MCF 10A (cell line): ENCODE data around the gene PPARA. TPM values are rescaled to one million over a fixed set of nuclear protein-coding genes. Genes with fewer than 3 reads are reported as not detected.

Experiments used
- BruUV-seq: library from RNA; stranded (reverse); fragments of 400-500 nt; replicated peaks from 2 replicates; lab custom pipeline; 2021; lab: Mats Ljungman, UMichigan
- CTCF ChIA-PET: fragments of 300-600 bp; sonication (Branson Sonifier 250); formaldehyde crosslinking; extraction: SDS; loops from one replicate; lab custom pipeline; 2021; ENCODE audit warnings: antibody characterized with exemption, inconsistent platforms; lab: Yijun Ruan, JAX
- POLR2A ChIA-PET: fragments of 300-600, 350-650 bp; sonication (Branson Sonifier 250); formaldehyde crosslinking; extraction: SDS; loops from one replicate; lab custom pipeline; 2020; ENCODE audit warnings: antibody characterized with exemption, inconsistent platforms; lab: Yijun Ruan, JAX
- DNase-seq: peaks from one replicate; pipeline ENCODE4 v3.0.0-alpha.2; 2018; ENCODE audit not compliant: unreplicated experiment
- H3K27ac Mint-ChIP-seq: one replicate; pipeline ENCODE4 v1.8.0; 2022; ENCODE audit warnings: mild to moderate bottlenecking, low read depth, mixed read lengths; ENCODE audit not compliant: unreplicated experiment
- H3K27me3 Mint-ChIP-seq: one replicate; pipeline ENCODE4 v1.8.0; 2022; ENCODE audit warnings: mixed read lengths; ENCODE audit not compliant: insufficient read depth, unreplicated experiment
- H3K36me3 Mint-ChIP-seq: one replicate; pipeline ENCODE4 v1.8.0; 2022; ENCODE audit warnings: mild to moderate bottlenecking, moderate library complexity, mixed read lengths; ENCODE audit not compliant: insufficient read depth, unreplicated experiment
- H3K4me1 Mint-ChIP-seq: one replicate; pipeline ENCODE4 v1.8.0; 2022; ENCODE audit warnings: mixed read lengths; ENCODE audit not compliant: insufficient read depth, unreplicated experiment
- H3K4me3 Mint-ChIP-seq: one replicate; pipeline ENCODE4 v1.8.0; 2022; ENCODE audit warnings: mild to moderate bottlenecking, moderate library complexity, mixed read lengths; ENCODE audit not compliant: unreplicated experiment
- H3K9me3 Mint-ChIP-seq: one replicate; pipeline ENCODE4 v1.8.0; 2022; ENCODE audit warnings: mixed read lengths; ENCODE audit not compliant: unreplicated experiment
- intact Hi-C: fragments of 100-400 bp; cut with micrococcal nuclease; formaldehyde crosslinking; loops from 2 replicates; pipeline ENCODE4 v1.14.1; 2022
- total RNA-seq: library from RNA; stranded (reverse); gene quantifications from 2 replicates; pipeline ENCODE4 v1.2.3, GENCODE V29; 2022
- TF ChIP-seq, protein P1 (sequence below): fragments of 200-600 bp; IDR thresholded peaks from one replicate; pipeline ENCODE4 v1.8.0; 2022; ENCODE audit warnings: antibody characterized with exemption, mild to moderate bottlenecking; ENCODE audit not compliant: unreplicated experiment

Gene PPARA
- total RNA-seq, 1 experiment from 2014 or later = 8.0 TPM

DNA sequence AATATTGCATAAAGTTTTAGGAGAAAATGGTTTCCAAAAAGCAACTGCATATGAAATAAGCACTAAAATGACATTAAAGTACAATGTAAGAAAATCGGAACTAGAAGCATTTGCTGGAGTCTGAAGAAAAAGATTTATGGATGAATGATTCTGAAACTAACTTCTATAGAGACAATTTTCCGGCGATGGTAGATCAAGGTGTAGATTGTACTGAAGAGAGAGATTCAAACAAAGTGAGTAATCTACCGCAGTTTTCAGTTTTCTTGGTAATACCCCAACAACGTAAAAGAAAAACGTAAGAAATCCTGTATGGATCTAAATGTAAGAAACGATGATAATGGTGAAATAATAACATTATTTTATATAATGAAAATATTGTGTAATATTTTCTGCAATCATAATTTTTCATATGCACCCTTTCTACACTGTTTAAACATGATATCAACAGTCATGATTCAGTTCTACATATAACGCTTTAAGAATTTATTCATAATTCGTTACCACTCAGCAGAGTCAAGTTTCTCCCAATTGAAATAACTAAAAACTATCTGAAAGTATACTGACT, 101.6 kb downstream of the PPARA start:
- DNase-seq = no peak
- Mint-ChIP-seq H3K36me3 (no peaks in the 10 kb centered on the region), H3K27me3 (peaks cover 8% of the 10 kb centered on the region), H3K27ac (no peak overlapping the region), H3K9me3 (no peaks in the 10 kb centered on the region), H3K4me1 (peaks cover 5% of the 10 kb centered on the region), H3K4me3 (peak overlapping the region; percentile 81)
- BruUV-seq = TSS peak; percentile 35
- ChIA-PET CTCF (interaction anchor here (0.6 to 1.4 kb wide), 2 partner anchors 10 to 22 kb away, joined by 4 read pairs; no protein-coding TSS in a partner anchor), POLR2A (interaction anchor here (0.7 to 1.8 kb wide), 2 partner anchors 15 to 115 kb away, joined by 3 to 6 read pairs; no protein-coding TSS in a partner anchor)
- intact Hi-C loops = no loop called here
- TF ChIP-seq, protein P1, sequence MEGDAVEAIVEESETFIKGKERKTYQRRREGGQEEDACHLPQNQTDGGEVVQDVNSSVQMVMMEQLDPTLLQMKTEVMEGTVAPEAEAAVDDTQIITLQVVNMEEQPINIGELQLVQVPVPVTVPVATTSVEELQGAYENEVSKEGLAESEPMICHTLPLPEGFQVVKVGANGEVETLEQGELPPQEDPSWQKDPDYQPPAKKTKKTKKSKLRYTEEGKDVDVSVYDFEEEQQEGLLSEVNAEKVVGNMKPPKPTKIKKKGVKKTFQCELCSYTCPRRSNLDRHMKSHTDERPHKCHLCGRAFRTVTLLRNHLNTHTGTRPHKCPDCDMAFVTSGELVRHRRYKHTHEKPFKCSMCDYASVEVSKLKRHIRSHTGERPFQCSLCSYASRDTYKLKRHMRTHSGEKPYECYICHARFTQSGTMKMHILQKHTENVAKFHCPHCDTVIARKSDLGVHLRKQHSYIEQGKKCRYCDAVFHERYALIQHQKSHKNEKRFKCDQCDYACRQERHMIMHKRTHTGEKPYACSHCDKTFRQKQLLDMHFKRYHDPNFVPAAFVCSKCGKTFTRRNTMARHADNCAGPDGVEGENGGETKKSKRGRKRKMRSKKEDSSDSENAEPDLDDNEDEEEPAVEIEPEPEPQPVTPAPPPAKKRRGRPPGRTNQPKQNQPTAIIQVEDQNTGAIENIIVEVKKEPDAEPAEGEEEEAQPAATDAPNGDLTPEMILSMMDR = no peak

DNA sequence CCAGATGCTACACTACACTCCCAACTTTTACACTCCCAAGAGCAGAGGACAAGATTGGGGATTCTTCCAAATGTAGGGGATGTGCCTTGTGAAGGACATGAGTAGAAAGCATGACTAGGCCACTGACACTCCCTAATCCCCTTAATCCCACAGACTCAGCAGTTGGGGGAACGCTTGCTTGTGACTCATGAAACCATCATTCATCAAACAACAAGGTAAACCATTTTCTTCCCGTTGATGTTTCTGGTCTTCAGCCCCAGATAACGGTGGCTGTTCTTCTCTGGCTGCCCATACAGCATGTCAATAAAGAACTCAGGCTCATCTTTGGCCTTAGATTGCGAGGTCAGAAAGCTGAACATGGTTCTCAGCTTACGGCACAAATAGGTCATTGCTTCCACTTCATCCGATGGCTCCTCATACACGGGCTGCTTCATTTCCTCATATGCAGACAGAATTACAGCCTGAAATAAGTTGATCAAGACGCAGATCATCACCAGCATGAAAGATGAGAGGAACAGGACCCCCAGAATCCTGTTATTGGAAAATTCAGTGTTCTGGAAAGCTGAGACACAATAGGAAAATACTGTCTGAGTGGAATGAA, 106.1 kb downstream of the PPARA start:
- TF ChIP-seq, protein P1 = no peak
- peaks cover 5% of the 10 kb centered on the region for H3K4me1 Mint-ChIP-seq
- intact Hi-C loops = no loop called here
- DNase-seq = no peak
- H3K36me3 Mint-ChIP-seq = no peaks in the 10 kb centered on the region
- no peaks in the 10 kb centered on the region for H3K9me3 Mint-ChIP-seq
- no peak overlapping the region for H3K27ac Mint-ChIP-seq
- ChIA-PET POLR2A (interaction anchor here (0.6 to 1.7 kb wide), 3 partner anchors 11 to 386 kb away, joined by 3 to 5 read pairs (median 3); partner anchors contain the start of gene TTC38), CTCF (no interaction called here)
- H3K27me3 Mint-ChIP-seq = peaks cover 45% of the 10 kb centered on the region
- no peak overlapping the region for H3K4me3 Mint-ChIP-seq
- no TSS peak for BruUV-seq

DNA sequence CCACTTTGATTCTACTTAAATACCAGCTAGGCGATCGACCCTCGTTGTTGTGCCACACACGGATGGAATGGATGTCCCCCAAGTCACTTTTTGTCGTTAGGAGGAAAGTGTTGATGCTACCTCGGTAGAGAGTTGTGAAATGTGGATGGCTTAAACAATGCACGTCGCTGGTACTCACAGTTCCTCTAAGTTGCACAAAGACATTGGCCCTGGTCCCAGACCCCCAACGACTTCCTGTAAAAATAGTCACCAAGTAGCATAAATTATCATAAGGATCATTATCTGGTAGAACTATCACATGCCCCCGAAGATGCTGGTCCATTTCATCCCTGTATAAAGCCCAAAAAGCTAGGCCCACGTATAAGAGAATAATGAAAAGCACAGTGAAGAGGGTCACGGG, 109.0 kb downstream of the PPARA start:
- H3K36me3 Mint-ChIP-seq = no peaks in the 10 kb centered on the region
- DNase-seq = no peak
- no peaks in the 10 kb centered on the region for H3K9me3 Mint-ChIP-seq
- ChIA-PET POLR2A (interaction anchor here (0.6 to 0.9 kb wide), 3 partner anchors 9 to 76 kb away, joined by 3 to 4 read pairs (median 3); partner anchors contain the start of genes CDPF1 and TRMU), CTCF (interaction anchor here (0.6 kb wide), 1 partner anchor 9 kb away, joined by 3 read pairs; no protein-coding TSS in a partner anchor)
- H3K4me1 Mint-ChIP-seq = no peaks in the 10 kb centered on the region
- BruUV-seq = no TSS peak
- no peak overlapping the region for H3K4me3 Mint-ChIP-seq
- H3K27ac Mint-ChIP-seq = no peak overlapping the region
- intact Hi-C loops = no loop called here
- peaks cover 51% of the 10 kb centered on the region for H3K27me3 Mint-ChIP-seq
- TF ChIP-seq, protein P1 = no peak

DNA sequence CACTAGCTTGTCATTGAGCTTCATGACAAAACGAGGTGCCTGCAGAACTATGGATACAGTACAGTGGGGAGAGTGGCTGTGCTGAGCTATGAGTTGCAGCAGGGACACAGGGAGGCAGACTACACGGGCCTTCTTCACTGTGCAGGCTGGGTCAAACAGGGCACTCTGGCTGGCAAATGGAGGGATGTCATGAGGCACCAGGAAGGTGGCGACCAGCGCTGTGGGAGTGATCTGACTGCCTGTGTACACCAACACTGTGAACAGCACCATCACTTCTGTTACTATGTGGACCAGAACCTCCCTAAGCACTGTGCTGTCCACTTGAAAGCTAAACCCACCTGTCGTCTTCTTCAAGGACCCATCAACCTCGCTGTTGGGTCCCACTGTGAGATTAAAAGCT, 109.7 kb downstream of the PPARA start:
- Mint-ChIP-seq H3K4me3 (no peak overlapping the region), H3K4me1 (no peaks in the 10 kb centered on the region), H3K36me3 (no peaks in the 10 kb centered on the region), H3K27me3 (peaks cover 51% of the 10 kb centered on the region), H3K9me3 (no peaks in the 10 kb centered on the region), H3K27ac (no peak overlapping the region)
- TF ChIP-seq, protein P1 = no peak
- POLR2A ChIA-PET = interaction anchor here (0.8 kb wide), 2 partner anchors 25 to 73 kb away, joined by 3 to 4 read pairs; no protein-coding TSS in a partner anchor
- DNase-seq = no peak
- no TSS peak for BruUV-seq
- intact Hi-C loops = no loop called here
- CTCF ChIA-PET = interaction anchor here (0.6 to 1.4 kb wide), 2 partner anchors 138 to 236 kb away, joined by 3 to 4 read pairs; no protein-coding TSS in a partner anchor
